HG03175 (cell line): ENCODE measurements around the gene SRSF4.

Experiments
- ATAC-seq: cut with Tn5 transposase; IDR thresholded peaks from one replicate; pipeline ENCODE4 v1.9.1; 2021; ENCODE audit warnings: mild to moderate bottlenecking, moderate library complexity; ENCODE audit not compliant: unreplicated experiment

SRSF4 gene

GRCh38 chr1:29099286-29099685 lies 82.4 kb downstream of the SRSF4 start:
- no peak for ATAC-seq
